Stimulated activated CD8-positive, alpha-beta memory T cell treated with anti-CD3 and anti-CD28 coated beads, Interleukin-4, amount 100 ng/mL, for 24 hours (primary cell): ENCODE measurements around the gene ING3.
"Not testable (repeated sequence)": the region's sequence is repeated elsewhere in the genome, so short reads cannot be mapped to it uniquely, and the experiment has no call there.

Experiments
- DNase-seq: peaks from one replicate; pipeline ENCODE4 v3.0.0-alpha.2; 2020; ENCODE audit warnings: low read depth

The ING3 gene

GRCh38 chr7:121002757-121003200 is 52.2 kb downstream of the ING3 start:
- no peak for DNase-seq

- DNase-seq: no peak
Observed at GRCh38 chr7:121003986-121004685, 53.6 kb downstream of the ING3 start.

- not testable (repeated sequence) for DNase-seq
Observed at GRCh38 chr7:121005058-121005457, 54.5 kb downstream of the ING3 start.

- DNase-seq: no peak
Observed at GRCh38 chr7:121005996-121006584, 55.5 kb downstream of the ING3 start.

- DNase-seq: no peak
Observed at GRCh38 chr7:121006711-121007315, 56.2 kb downstream of the ING3 start.

- DNase-seq: no peak
Observed at GRCh38 chr7:121008816-121009215, 58.2 kb downstream of the ING3 start.

- DNase-seq: no peak
Observed at GRCh38 chr7:121011401-121011800, 60.8 kb downstream of the ING3 start.

GRCh38 chr7:121012170-121012874 is 61.7 kb downstream of the ING3 start:
- DNase-seq: no peak

GRCh38 chr7:121012919-121013318 is 62.3 kb downstream of the ING3 start:
- DNase-seq: no peak

GRCh38 chr7:121015560-121015959 is 65.0 kb downstream of the ING3 start:
- DNase-seq: no peak

GRCh38 chr7:121016966-121017365 is 66.4 kb downstream of the ING3 start:
- DNase-seq: no peak

GRCh38 chr7:121017586-121017985 is 67.0 kb downstream of the ING3 start:
- DNase-seq: no peak

GRCh38 chr7:121019018-121019417 is 68.4 kb downstream of the ING3 start:
- no peak for DNase-seq

GRCh38 chr7:121020249-121020988 is 69.8 kb downstream of the ING3 start:
- no peak for DNase-seq

GRCh38 chr7:121020989-121021969 is 70.7 kb downstream of the ING3 start:
- DNase-seq: no peak

GRCh38 chr7:121023194-121023593 is 72.6 kb downstream of the ING3 start:
- DNase-seq: no peak

- DNase-seq: no peak
Observed at GRCh38 chr7:121023683-121024511, 73.3 kb downstream of the ING3 start.

GRCh38 chr7:121024611-121025010 is 74.0 kb downstream of the ING3 start:
- no peak for DNase-seq

GRCh38 chr7:121026159-121026558 is 75.6 kb downstream of the ING3 start:
- DNase-seq: no peak

- DNase-seq: no peak
Observed at GRCh38 chr7:121026577-121027111, 76.1 kb downstream of the ING3 start.
